ENCODE data around the gene FFAR1. TPM values are rescaled to one million over a fixed set of nuclear protein-coding genes. Genes with fewer than 3 reads are reported as not detected.

The FFAR1 gene
- total and polyA plus RNA-seq, 2 of the 8 experiments (the other 6 are each of a cell fraction or from before 2014, with no cell fraction given) = not detected

DNA sequence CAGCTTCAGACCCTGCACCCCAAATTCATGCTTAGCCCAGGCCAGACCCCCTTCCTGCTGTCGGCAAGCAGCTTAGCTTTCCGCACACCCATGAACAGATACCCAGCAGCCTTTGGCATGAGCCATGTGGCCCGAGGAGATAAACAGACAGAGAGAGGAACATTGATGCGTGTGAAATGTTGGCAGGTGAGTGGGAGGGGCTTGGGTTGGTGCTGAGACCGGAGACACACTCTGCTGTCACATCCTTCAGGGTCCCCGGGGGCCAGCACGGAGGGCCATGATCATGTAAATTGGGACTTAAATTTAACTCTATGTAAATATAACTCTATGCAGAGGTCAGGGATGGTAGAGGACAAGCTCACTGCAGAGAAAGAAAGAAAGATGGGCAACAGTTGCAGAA is 17.2 kb upstream of the FFAR1 start:
- Histone ChIP-seq H2BK120ac (replicated peaks; ENCODE audit: low read depth, low read length) (no peak overlapping the region), H3K18ac (ENCODE audit: extremely low read depth, low read length) (no peak overlapping the region), H4K8ac (ENCODE audit: extremely low read depth, insufficient read depth, low read length) (no peak overlapping the region), H2BK15ac (ENCODE audit: low read length) (no peak overlapping the region), H4K20me1 (replicated peaks in 1 of 2; ENCODE audit: control insufficient read depth in 1 of 2, insufficient read depth in 2 of 2, low read length in 2 of 2) (no peaks in the 10 kb centered on the region), H3K4me1 (replicated peaks in 1 of 4; ENCODE audit: control insufficient read depth in 3 of 4, insufficient read depth in 4 of 4, low read length in 3 of 4) (no peaks in the 10 kb centered on the region; a peak in 1 of 7 replicates), H3K9ac (replicated peaks in 1 of 4; ENCODE audit: extremely low read depth in 1 of 4, low read depth in 3 of 4, low read length in 3 of 4) (no peak overlapping the region), H3K4me2 (ENCODE audit: insufficient read depth in 1 of 2, low read depth in 2 of 2, low read length in 2 of 2) (no peak overlapping the region), H2AK5ac (ENCODE audit: low read depth, low read length) (no peak overlapping the region), H3K23ac (ENCODE audit: insufficient read length) (no peak overlapping the region), H2AFZ (ENCODE audit: low read length) (no peak overlapping the region), H3K27ac (ENCODE audit: low read depth, low read length) (no peak overlapping the region), H3K4ac (replicated peaks; ENCODE audit: insufficient read length, low read depth, low read length) (no peak overlapping the region), H2BK20ac (ENCODE audit: low read length) (no peak overlapping the region), H3K23me2 (ENCODE audit: low read depth, low read length) (no peaks in the 10 kb centered on the region), H3K14ac (ENCODE audit: insufficient read length) (no peak overlapping the region), H3K79me1 (ENCODE audit: low read depth, low read length) (no peaks in the 10 kb centered on the region), H4K91ac (replicated peaks; ENCODE audit: insufficient read length, low read length) (no peak overlapping the region), H4K5ac (ENCODE audit: insufficient read length, low read depth, low read length) (no peak overlapping the region), H3K27me3 (replicated peaks in 1 of 4; ENCODE audit: control insufficient read depth in 3 of 4, extremely low read depth in 1 of 4, insufficient read depth in 3 of 4, low read length in 3 of 4) (no peaks in the 10 kb centered on the region), H3K9me3 (ENCODE audit: insufficient read depth in 2 of 2, low read depth in 1 of 2, low read length in 1 of 2) (no peaks in the 10 kb centered on the region), H2BK12ac (ENCODE audit: low read depth, low read length) (no peak overlapping the region), H3K4me3 (ENCODE audit: extremely low read depth in 1 of 4, insufficient read depth in 2 of 4, low read depth in 3 of 4, low read length in 4 of 4) (no peak overlapping the region), H3K56ac (replicated peaks; ENCODE audit: insufficient read length, low read depth, low read length) (no peak overlapping the region), H3K79me2 (ENCODE audit: control insufficient read depth in 1 of 2, insufficient read depth in 2 of 2, low read length in 2 of 2) (no peaks in the 10 kb centered on the region), H3K36me3 (ENCODE audit: control insufficient read depth in 2 of 4, insufficient read depth in 4 of 4, low read length in 3 of 4) (no peaks in the 10 kb centered on the region), H2BK5ac (ENCODE audit: low read depth, low read length) (no peak overlapping the region)
- ChIA-PET POLR2A (ENCODE audit: partially characterized antibody) (interaction anchor here (0.6 kb wide), 2 partner anchors 10 to 1334 kb away, joined by 3 to 5 read pairs; no protein-coding TSS in a partner anchor), CTCF (ENCODE audit: partially characterized antibody) (interaction anchor here (0.7 to 1.0 kb wide), 3 partner anchors 9 to 194 kb away, joined by 3 to 5 read pairs (median 5); no protein-coding TSS in a partner anchor)
- WGBS, 2 experiments (ENCODE audit: extremely low coverage in 1 of 2, insufficient coverage in 1 of 2, insufficient read length in 1 of 2, insufficient replicate concordance in 2 of 2, low coverage in 1 of 2, low lambda C conversion rate in 2 of 2, missing lambda C conversion rate in 1 of 2) = 80% methylated on average over 7 of the region's 7 CpGs; no CpG with 5 or more reads in 1 of the 2 experiments
- FAIRE-seq (no peak), DNase-seq (ENCODE audit: low read depth in 1 of 2, low spot score in 2 of 2) (no peak)
- TF ChIP-seq SUZ12 (IDR thresholded peaks at IDR 0.05; ENCODE audit: low read length) = no peak
- TF ChIP-seq SIN3A (conservative IDR thresholded peaks at IDR 0.05 in 1 of 2, IDR thresholded peaks at IDR 0.05 in 1 of 2; ENCODE audit: low read depth in 1 of 2, low read length in 2 of 2) = no peak
- no peak for TF ChIP-seq EZH2 (IDR thresholded peaks at IDR 0.05; ENCODE audit: low read depth, low read length, severe bottlenecking)
- TF ChIP-seq TAF7 (optimal IDR thresholded peaks at IDR 0.05; ENCODE audit: borderline replicate concordance, low read depth, low read length) = no peak
- no peak for TF ChIP-seq CHD1 (IDR thresholded peaks at IDR 0.05; ENCODE audit: low read depth, low read length)
- TF ChIP-seq CTBP2 (IDR thresholded peaks at IDR 0.05; ENCODE audit: borderline replicate concordance, insufficient read depth, insufficient read length, low read length) = no peak
- TF ChIP-seq SP2 (IDR thresholded peaks at IDR 0.05; ENCODE audit: low read length) = no peak
- TF ChIP-seq, protein P1, sequence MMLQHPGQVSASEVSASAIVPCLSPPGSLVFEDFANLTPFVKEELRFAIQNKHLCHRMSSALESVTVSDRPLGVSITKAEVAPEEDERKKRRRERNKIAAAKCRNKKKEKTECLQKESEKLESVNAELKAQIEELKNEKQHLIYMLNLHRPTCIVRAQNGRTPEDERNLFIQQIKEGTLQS (IDR thresholded peaks at IDR 0.05; ENCODE audit: insufficient read depth, low read depth, low read length) = no peak
- TF ChIP-seq KDM5A (IDR thresholded peaks at IDR 0.05; ENCODE audit: low read length) = no peak
- TF ChIP-seq CREB1 (IDR thresholded peaks at IDR 0.05) = no peak
- no peak for TF ChIP-seq KDM1A (IDR thresholded peaks at IDR 0.05; ENCODE audit: borderline replicate concordance, low read length)
- TF ChIP-seq PHF8 (conservative IDR thresholded peaks at IDR 0.05; ENCODE audit: low read depth, low read length) = no peak
